Stomach (tissue), 9 donors: ENCODE measurements around the gene TPSB2. TPM values are rescaled to one million over a fixed set of nuclear protein-coding genes. Genes with fewer than 3 reads are reported as not detected.

ENCODE experiments used
- DNase-seq, 2 donors: peaks; one replicate each; pipeline versions ENCODE4 v3.0.0 to v3.0.0-alpha.2; 2013 to 2019
- H3K27ac ChIP-seq, 5 donors: fragments of 200-600 bp in 4 of 5; sonication (generic) in 4 of 5; one replicate each; pipeline ENCODE4 v1.5.1; 2013 to 2019; ENCODE audit warnings: mild to moderate bottlenecking in 1 of 5, moderate library complexity in 1 of 5
- H3K27me3 ChIP-seq, 3 donors: fragments of 200-600 bp; sonication (generic); one replicate each; pipeline ENCODE4 v1.5.1; 2017 to 2019; ENCODE audit warnings: mixed run types in 1 of 3
- H3K36me3 ChIP-seq, 4 donors: fragments of 200-600 bp; sonication (generic); 1 replicate in 3 of 4; 2 replicates in 1 of 4; pipeline ENCODE4 v1.5.1; 2016 to 2019
- H3K4me1 ChIP-seq, 4 donors: fragments of 200-600 bp; sonication (generic); one replicate each; pipeline ENCODE4 v1.5.1; 2016 to 2019
- H3K4me3 ChIP-seq, 4 donors: fragments of 200-600 bp; sonication (generic) in 3 of 4; one replicate each; pipeline ENCODE4 v1.5.1; 2016 to 2019; ENCODE audit warnings: mild to moderate bottlenecking in 1 of 4
- H3K9me3 ChIP-seq, 4 donors: fragments of 200-600 bp; sonication (generic); one replicate each; pipeline ENCODE4 v1.5.1; 2016 to 2019
- CTCF ChIP-seq, 7 experiments: fragments of 450-650 bp in 4 of 7; fragments of 200-600 bp in 3 of 7; sonication (generic) in 3 of 7; IDR thresholded peaks; one replicate each; pipeline ENCODE4 v1.5.1; 2016 to 2019; ENCODE audit warnings: antibody characterized with exemption in 7 of 7, control low read depth in 2 of 7, mild to moderate bottlenecking in 1 of 7
- EP300 ChIP-seq: sonication (generic); formaldehyde crosslinking; IDR thresholded peaks from one replicate; pipeline ENCODE4 v1.6.1; 2017; ENCODE audit warnings: antibody characterized with exemption
- POLR2A ChIP-seq, 4 donors: fragments of 450-650 bp; IDR thresholded peaks; one replicate each; pipeline ENCODE4 v1.6.1; 2016; ENCODE audit warnings: antibody characterized with exemption in 4 of 4, control low read depth in 2 of 4, mild to moderate bottlenecking in 1 of 4, moderate library complexity in 1 of 4
- POLR2AphosphoS5 ChIP-seq, 3 donors: sonication (generic); formaldehyde crosslinking; IDR thresholded peaks; one replicate each; pipeline ENCODE4 v1.6.1; 2016; ENCODE audit warnings: antibody characterized with exemption in 3 of 3
- WGBS, 5 donors: extraction: QIAGEN DNeasy Blood & Tissue Kit in 3 of 5; methylation state at CpG; one replicate each; pipeline versions ENCODE4 v1.1.5 to v1.1.7; 2013 to 2018; 5-methylcytosine and 5-hydroxymethylcytosine counted together
- intact Hi-C: fragments of 100-400 bp; cut with DNase I; formaldehyde crosslinking; loops from one replicate; pipeline ENCODE4 v1.15.1; 2023; ENCODE audit warnings: low total_unique reads
- polyA plus RNA-seq, 3 donors: library from polyadenylated mRNA; stranded (reverse); fragments of 200-250 nt; gene quantifications; one replicate each; pipeline ENCODE4 v1.2.3, GENCODE V29; 2013
- total RNA-seq, 5 donors: library from RNA; depleted of rRNA; stranded (reverse); fragments of >200 nt; gene quantifications; one replicate each; pipeline versions ENCODE4 v1.1.0 to v1.2.3, GENCODE V29; 2014 to 2016
- donor health status: healthy with polysubstance abuse.
- donor health status: Bipolar disorder and iron deficiency.
- donor health status: healthy.

The TPSB2 gene
- total and polyA plus RNA-seq, 8 donors = 1.8 to 164 (median 47.9) TPM; not detected in 1

GRCh38 chr16:1204933-1205332 is 25.1 kb downstream of the TPSB2 start:
- Histone ChIP-seq H3K27me3 (peaks cover 0 to 14% (median 6%) of the 10 kb centered on the region in 3 donors), H3K27ac (no peak overlapping the region)
- DNase-seq = no peak

GRCh38 chr16:1202274-1202673 is 27.7 kb downstream of the TPSB2 start:
- DNase-seq = no peak
- peaks cover 0 to under 1% (median 0%) of the 10 kb centered on the region in 4 donors for H3K4me1 ChIP-seq
- TF ChIP-seq CTCF (IDR thresholded peaks at IDR 0.05) = no peak
- TF ChIP-seq POLR2AphosphoS5 (IDR thresholded peaks at IDR 0.05) = no peak
- TF ChIP-seq EP300 = no peak
- TF ChIP-seq POLR2A (IDR thresholded peaks at IDR 0.05) = no peak
- no peaks in the 10 kb centered on the region for H3K9me3 ChIP-seq
- 86 to 100% (median 93%) methylated on average over 3 to 18 of the region's 18 CpGs for WGBS, 5 donors
- no peak overlapping the region for H3K4me3 ChIP-seq
- peaks cover 0 to 14% (median 6%) of the 10 kb centered on the region in 3 donors for H3K27me3 ChIP-seq
- intact Hi-C loops = no loop called here
- peaks cover 9 to 79% (median 48%) of the 10 kb centered on the region in 4 donors for H3K36me3 ChIP-seq
- no peak overlapping the region for H3K27ac ChIP-seq

More at GRCh38 chr16:1204933-1205332, 25.1 kb downstream of the TPSB2 start:
- no peak for TF ChIP-seq CTCF (IDR thresholded peaks at IDR 0.05)
- TF ChIP-seq POLR2A (IDR thresholded peaks at IDR 0.05) = no peak
- no peak for TF ChIP-seq EP300
- TF ChIP-seq POLR2AphosphoS5 (IDR thresholded peaks at IDR 0.05) = no peak
- H3K36me3 ChIP-seq = peaks cover 9 to 98% (median 68%) of the 10 kb centered on the region in 4 donors
- no peak overlapping the region for H3K4me3 ChIP-seq
- H3K4me1 ChIP-seq = no peaks in the 10 kb centered on the region
- H3K9me3 ChIP-seq = no peaks in the 10 kb centered on the region
- intact Hi-C loops = no loop called here
- whole genome bisulfite sequencing, 5 donors = 55 to 69% (median 66%) methylated on average over 8 to 15 of the region's 21 CpGs

DNA sequence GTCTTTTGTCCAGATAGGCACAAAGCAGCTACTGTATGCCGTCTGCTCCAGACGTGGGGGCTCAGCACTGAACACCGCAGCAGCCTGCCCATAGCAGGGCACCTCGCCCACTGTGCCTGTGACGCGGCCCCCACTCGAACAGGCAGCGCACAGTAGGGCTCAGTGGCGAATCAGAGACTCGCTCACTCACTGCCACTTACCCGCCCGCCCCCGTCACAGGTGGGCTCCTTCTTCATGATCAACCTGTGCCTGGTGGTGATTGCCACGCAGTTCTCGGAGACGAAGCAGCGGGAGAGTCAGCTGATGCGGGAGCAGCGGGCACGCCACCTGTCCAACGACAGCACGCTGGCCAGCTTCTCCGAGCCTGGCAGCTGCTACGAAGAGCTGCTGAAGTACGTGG is 28.5 kb downstream of the TPSB2 start:
- WGBS, 5 donors = 88 to 93% (median 91%) methylated on average over 25 of the region's 25 CpGs
- Histone ChIP-seq H3K27ac (no peak overlapping the region), H3K9me3 (no peaks in the 10 kb centered on the region), H3K4me3 (no peak overlapping the region), H3K27me3 (peaks cover 0 to 14% (median 6%) of the 10 kb centered on the region in 3 donors), H3K4me1 (peaks cover 0 to 4% (median 0%) of the 10 kb centered on the region in 4 donors), H3K36me3 (peaks cover 9 to 74% (median 43%) of the 10 kb centered on the region in 4 donors)
- no peak for TF ChIP-seq POLR2A (IDR thresholded peaks at IDR 0.05)
- TF ChIP-seq POLR2AphosphoS5 (IDR thresholded peaks at IDR 0.05) = no peak
- TF ChIP-seq CTCF (IDR thresholded peaks at IDR 0.05) = no peak
- TF ChIP-seq EP300 = no peak
- no peak for DNase-seq
- intact Hi-C loops = no loop called here

- WGBS, 5 donors = 92 to 95% (median 93%) methylated on average over 31 to 38 of the region's 38 CpGs
- Histone ChIP-seq H3K27me3 (peaks cover 0 to 18% (median 0%) of the 10 kb centered on the region in 3 donors), H3K4me1 (peaks cover 0 to 4% (median 2%) of the 10 kb centered on the region in 4 donors), H3K9me3 (no peaks in the 10 kb centered on the region), H3K36me3 (peaks cover 9 to 66% (median 32%) of the 10 kb centered on the region in 4 donors), H3K4me3 (no peak overlapping the region), H3K27ac (no peak overlapping the region)
- no peak for TF ChIP-seq CTCF (IDR thresholded peaks at IDR 0.05)
- intact Hi-C loops = no loop called here
- no peak for DNase-seq
Observed at GRCh38 chr16:1200014-1200627, 29.9 kb downstream of the TPSB2 start.
